Inflammatory macrophage treated with lipopolysaccharide for 4 hours (primary cell): ENCODE data around the gene LRMDA.
"Not testable (repeated sequence)": the region's sequence is repeated elsewhere in the genome, so short reads cannot be mapped to it uniquely, and the experiment has no call there.

Experiments used
- DNase-seq: peaks from one replicate; pipeline ENCODE4 v3.0.0-alpha.2; 2020

LRMDA gene

GRCh38 chr10:75617485-75618155 is 186.2 kb downstream of the LRMDA start:
- peak; percentile 76 for DNase-seq

- peak; percentile 53 for DNase-seq
These were observed 188.2 kb downstream of the LRMDA start for GRCh38 chr10:75619635-75620034.

- DNase-seq, result peak; percentile 50
These were observed 188.9 kb downstream of the LRMDA start for GRCh38 chr10:75620356-75620755.

GRCh38 chr10:75621003-75621402 is 189.6 kb downstream of the LRMDA start:
- DNase-seq, result not testable (repeated sequence)

GRCh38 chr10:75622503-75622902 is 191.1 kb downstream of the LRMDA start:
- no peak for DNase-seq

GRCh38 chr10:75623310-75624093 is 192.1 kb downstream of the LRMDA start:
- DNase-seq, result no peak

GRCh38 chr10:75624638-75625037 is 193.2 kb downstream of the LRMDA start:
- DNase-seq, result no peak

GRCh38 chr10:75630746-75631145 is 199.3 kb downstream of the LRMDA start:
- DNase-seq, result no peak

GRCh38 chr10:75632805-75633462 is 201.5 kb downstream of the LRMDA start:
- no peak for DNase-seq

GRCh38 chr10:75633568-75633967 is 202.1 kb downstream of the LRMDA start:
- DNase-seq, result no peak

- no peak for DNase-seq
These were observed 203.5 kb downstream of the LRMDA start for GRCh38 chr10:75634947-75635346.

- DNase-seq, result no peak
These were observed 207.3 kb downstream of the LRMDA start for GRCh38 chr10:75638752-75639151.

GRCh38 chr10:75639736-75640135 is 208.3 kb downstream of the LRMDA start:
- no peak for DNase-seq

- DNase-seq, result no peak
These were observed 209.0 kb downstream of the LRMDA start for GRCh38 chr10:75640381-75640780.

GRCh38 chr10:75640803-75641202 is 209.4 kb downstream of the LRMDA start:
- no peak for DNase-seq

- DNase-seq, result no peak
These were observed 212.0 kb downstream of the LRMDA start for GRCh38 chr10:75643405-75643804.

GRCh38 chr10:75643944-75644692 is 212.7 kb downstream of the LRMDA start:
- DNase-seq, result no peak

- no peak for DNase-seq
These were observed 214.3 kb downstream of the LRMDA start for GRCh38 chr10:75645704-75646103.

- no peak for DNase-seq
These were observed 214.9 kb downstream of the LRMDA start for GRCh38 chr10:75646218-75646915.

- no peak for DNase-seq
These were observed 215.5 kb downstream of the LRMDA start for GRCh38 chr10:75646916-75647315.

GRCh38 chr10:75647675-75648074 is 216.3 kb downstream of the LRMDA start:
- no peak for DNase-seq

GRCh38 chr10:75648351-75648750 is 216.9 kb downstream of the LRMDA start:
- no peak for DNase-seq

GRCh38 chr10:75648854-75649253 is 217.4 kb downstream of the LRMDA start:
- DNase-seq, result no peak
